GM12891 (cell line): ENCODE data around the gene ATRN.

Experiments
- DNase-seq: peaks from one replicate; pipeline ENCODE4 v3.0.0; 2011; ENCODE audit warnings: low spot score; ENCODE audit not compliant: insufficient read length
- FAIRE-seq: peaks from 2 replicates; lab custom pipeline; 2011; peaks lifted over from hg19 to GRCh38; lab: Jason Lieb, UNC
- PAX5 ChIP-seq: IDR thresholded peaks from 2 replicates; pipeline ENCODE4 v1.6.1; 2011; ENCODE audit warnings: low read length, moderate library complexity, mild to moderate bottlenecking; ENCODE audit not compliant: insufficient read depth, severe bottlenecking
- POLR2A ChIP-seq: IDR thresholded peaks from 2 replicates; pipeline ENCODE4 v1.6.1; 2011; ENCODE audit warnings: low read depth, low read length, control low read depth
- POLR2AphosphoS5 ChIP-seq: IDR thresholded peaks from 2 replicates; pipeline ENCODE4 v1.6.1; 2011; ENCODE audit warnings: low read depth, low read length, control low read depth
- POU2F2 ChIP-seq: IDR thresholded peaks from 2 replicates; pipeline ENCODE4 v1.6.1; 2011; ENCODE audit warnings: low read depth, mild to moderate bottlenecking, control low read depth, low read length, moderate library complexity
- SPI1 ChIP-seq: IDR thresholded peaks from 2 replicates; pipeline ENCODE4 v1.6.1; 2011; ENCODE audit warnings: low read depth, low read length, control low read depth
- TAF1 ChIP-seq: IDR thresholded peaks from 2 replicates; pipeline ENCODE4 v1.6.1; 2011; ENCODE audit warnings: low read depth, low read length, control low read depth

The ATRN gene

GRCh38 chr20:3658019-3658715, 187.3 kb downstream of the ATRN start:
- no peak for DNase-seq
- no peak for TF ChIP-seq TAF1
- TF ChIP-seq PAX5 = no peak
- no peak for TF ChIP-seq POLR2AphosphoS5
- no peak for TF ChIP-seq POLR2A
- TF ChIP-seq POU2F2 = no peak
- TF ChIP-seq SPI1 = no peak
- peak; percentile 33 for FAIRE-seq

DNA sequence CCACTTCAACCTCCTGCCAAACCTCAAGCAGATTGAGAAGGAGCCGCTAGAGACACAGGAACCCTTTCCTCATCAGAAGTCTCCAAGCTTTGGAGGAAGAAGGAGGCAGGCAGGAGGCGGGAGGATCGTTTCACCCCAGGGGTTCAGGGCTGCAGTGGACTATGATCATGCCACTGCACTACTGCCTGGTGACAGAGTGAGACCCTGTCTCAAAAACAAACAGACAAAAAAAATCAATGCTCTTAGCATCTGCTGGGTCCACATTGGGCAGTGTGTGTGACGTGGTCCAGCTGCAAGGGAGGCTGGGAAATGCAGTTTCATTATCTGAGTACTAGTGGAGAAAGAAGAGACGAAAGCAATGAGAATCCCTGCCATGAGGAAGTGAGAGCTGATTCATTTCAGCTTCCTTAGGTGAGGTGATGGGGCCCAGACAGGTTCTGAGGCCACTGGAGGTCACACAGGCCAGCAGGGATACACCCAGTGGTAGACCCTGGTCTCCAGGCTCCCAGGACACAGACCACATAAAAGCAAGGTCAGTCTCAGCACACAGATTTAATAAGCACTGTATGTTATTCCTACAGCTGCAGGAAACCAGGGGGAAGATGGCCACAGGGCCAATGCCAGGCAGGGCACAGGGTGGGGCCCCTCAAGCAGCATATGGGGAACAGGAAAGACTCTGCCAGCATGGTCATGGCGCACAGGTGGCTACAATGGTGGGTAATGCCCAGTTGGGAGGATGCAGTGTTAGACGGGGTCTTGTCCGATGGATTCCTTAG, 188.1 kb downstream of the ATRN start:
- peak; percentile 98 for TF ChIP-seq SPI1
- TF ChIP-seq POLR2AphosphoS5 = no peak
- TF ChIP-seq PAX5 = no peak
- TF ChIP-seq TAF1 = no peak
- no peak for TF ChIP-seq POLR2A
- TF ChIP-seq POU2F2 = peak; percentile 51; the same call in 1 of the 2 replicates
- FAIRE-seq (peak; percentile 97), DNase-seq (peak; percentile 82)

DNA sequence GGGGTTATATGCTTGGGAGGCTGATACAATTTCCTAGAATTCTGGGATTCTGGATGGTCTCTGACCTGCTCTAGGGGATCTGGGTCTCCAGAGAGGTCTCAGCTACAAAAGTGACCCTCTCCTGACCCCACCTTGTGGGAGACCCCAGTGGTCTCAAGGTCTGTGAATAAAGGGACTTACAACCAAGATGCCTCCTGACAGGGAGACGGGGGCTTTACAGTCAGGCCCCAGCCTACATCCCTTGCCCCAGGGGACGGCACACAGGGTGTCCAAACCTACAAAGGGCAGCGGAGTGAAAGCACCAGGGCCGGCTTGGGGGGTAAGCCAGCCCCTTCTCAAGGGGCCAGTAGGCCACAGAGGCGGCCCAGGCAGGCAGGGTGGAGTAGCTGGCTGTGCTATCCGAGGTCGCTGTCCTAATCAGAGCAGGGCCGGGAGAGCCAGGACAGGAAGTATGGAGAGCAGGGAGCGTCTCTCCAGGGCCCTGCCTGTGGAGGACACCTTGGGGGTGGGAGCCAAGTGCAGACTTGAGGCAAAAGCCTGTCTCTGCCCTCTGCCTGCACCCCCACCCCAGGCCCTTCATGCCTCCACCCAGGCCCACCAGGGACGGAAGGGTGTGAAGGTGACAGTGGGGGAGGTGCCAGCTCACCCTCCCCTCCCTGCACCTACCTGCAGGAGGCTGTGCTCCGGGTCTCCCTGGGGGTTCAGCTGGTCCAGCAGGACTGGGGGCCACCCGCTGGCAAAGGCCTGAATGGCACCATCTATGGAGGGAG, 188.9 kb downstream of the ATRN start:
- no peak for DNase-seq
- TF ChIP-seq POLR2AphosphoS5 (no peak), SPI1 (no peak)
- FAIRE-seq = no peak

DNA sequence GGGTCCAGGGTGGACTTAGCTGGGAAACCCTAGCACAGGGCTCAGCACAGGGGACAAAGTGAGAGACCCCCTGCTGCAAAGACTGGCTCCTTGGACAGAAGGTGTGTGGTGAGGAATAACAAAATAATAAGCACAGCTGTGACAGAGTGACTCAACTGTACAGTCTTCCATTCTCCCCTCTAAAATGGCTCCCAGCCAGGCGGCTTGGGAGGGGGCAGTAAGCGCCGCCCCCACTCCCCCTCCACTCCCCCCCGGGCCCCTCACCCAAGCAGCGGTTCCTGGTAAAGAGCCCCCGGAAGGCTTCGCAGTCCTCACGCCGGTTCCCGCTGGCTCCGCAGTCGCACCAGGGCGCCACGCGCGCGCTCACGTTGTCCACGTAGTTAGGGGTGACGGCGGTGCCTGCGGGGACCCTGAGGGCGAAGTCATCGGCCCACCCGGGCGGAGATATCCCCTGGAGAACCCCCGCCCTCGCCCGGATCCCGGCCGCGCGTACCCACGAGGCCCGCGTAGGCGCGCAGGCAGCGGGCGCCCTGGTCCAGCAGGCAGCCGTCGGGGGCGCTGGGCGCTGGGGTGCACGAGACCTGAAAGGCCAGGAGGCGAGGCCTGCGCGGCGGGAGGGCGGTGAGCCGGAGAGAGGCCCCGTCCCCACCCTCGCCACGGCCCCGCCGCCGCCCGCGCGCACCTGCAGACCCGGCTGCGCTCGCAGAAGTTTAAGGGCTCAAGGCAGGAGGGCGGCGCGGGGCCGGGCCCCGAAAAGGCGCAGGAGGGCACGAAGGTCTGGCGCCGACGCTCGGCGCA, 189.6 kb downstream of the ATRN start:
- TF ChIP-seq TAF1 (no peak), POU2F2 (no peak), POLR2A (no peak), POLR2AphosphoS5 (no peak), SPI1 (no peak), PAX5 (no peak)
- no peak for FAIRE-seq
- DNase-seq = no peak

DNA sequence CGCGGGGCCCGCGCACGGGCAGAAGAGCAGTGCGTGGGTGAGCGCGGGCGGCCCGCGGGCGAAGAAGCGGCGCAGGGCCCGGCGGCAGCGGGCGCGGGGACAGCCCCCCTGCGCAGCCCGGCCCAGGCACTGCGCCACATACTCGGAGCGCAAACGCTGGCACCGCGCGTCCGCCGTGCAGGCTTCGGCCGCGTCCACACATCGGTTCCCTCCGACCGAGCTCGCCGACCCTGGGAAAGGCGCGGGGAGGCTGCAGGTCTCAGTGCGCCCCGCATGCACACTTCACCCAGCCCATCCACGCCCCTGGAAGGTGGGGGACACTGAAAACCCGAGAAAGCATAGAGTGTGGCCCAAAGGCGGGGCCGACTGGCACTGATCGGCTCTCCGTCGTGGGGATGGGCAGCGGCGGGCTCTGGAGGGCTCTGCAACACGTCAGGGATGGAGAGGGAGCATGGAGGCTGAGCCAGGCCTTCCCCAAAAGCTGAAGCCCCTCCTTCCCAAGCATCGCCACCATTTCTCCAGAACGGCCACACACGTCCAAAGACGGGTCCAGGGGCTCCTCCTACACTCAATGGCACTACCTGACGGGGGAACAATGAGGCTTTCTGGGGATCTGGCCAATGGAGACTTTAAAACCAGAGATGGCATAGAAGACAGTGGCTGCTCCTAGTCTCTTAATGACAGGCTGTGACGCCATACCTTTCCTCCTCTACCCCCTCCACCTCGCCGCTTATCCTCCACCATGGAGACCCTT, 190.4 kb downstream of the ATRN start:
- TF ChIP-seq POLR2A (no peak), PAX5 (no peak), POLR2AphosphoS5 (no peak), POU2F2 (no peak), SPI1 (no peak), TAF1 (no peak)
- no peak for DNase-seq

GRCh38 chr20:3661814-3662665, 191.2 kb downstream of the ATRN start:
- no peak for FAIRE-seq
- no peak for DNase-seq

More for the DNA sequence above, 190.4 kb downstream of the ATRN start:
- FAIRE-seq = no peak

GRCh38 chr20:3663031-3663701, 192.3 kb downstream of the ATRN start, which contains the start of gene GFRA4:
TSS of gene GFRA4 (minus strand) at chr20:3663399. CDS start at chr20:3663399, 0 bp downstream.
- FAIRE-seq = no peak
- TF ChIP-seq POLR2AphosphoS5 (no peak), SPI1 (no peak), TAF1 (no peak), POLR2A (no peak), PAX5 (no peak), POU2F2 (no peak)
- DNase-seq = no peak

More at GRCh38 chr20:3661814-3662665, 191.2 kb downstream of the ATRN start:
- TF ChIP-seq SPI1 (no peak), POLR2A (no peak), POU2F2 (no peak), POLR2AphosphoS5 (no peak), TAF1 (no peak), PAX5 (no peak)
